Activated T-helper 1 cell treated with anti-CD3 and anti-CD28 coated beads, Interleukin-2, amount 50 U/mL, for 16 hours (primary cell): ENCODE data around the gene FPR2.

Experiments
- DNase-seq, 2 donors: peaks; one replicate each; pipeline ENCODE4 v3.0.0-alpha.2; 2020; ENCODE audit warnings: low read depth in 1 of 2, low spot score in 1 of 2

FPR2 gene

GRCh38 chr19:51781999-51782398, 21.0 kb downstream of the FPR2 start:
- DNase-seq, result no peak

- no peak for DNase-seq
Observed at GRCh38 chr19:51783372-51783771, 22.4 kb downstream of the FPR2 start.

- DNase-seq, result no peak
Observed at GRCh38 chr19:51784109-51784785, 23.3 kb downstream of the FPR2 start.

GRCh38 chr19:51784922-51785690, 24.1 kb downstream of the FPR2 start:
- peak in 1 of 2 donors; percentile 13 for DNase-seq

- no peak for DNase-seq
Observed at GRCh38 chr19:51786646-51787494, 25.9 kb downstream of the FPR2 start.

- no peak for DNase-seq
Observed at GRCh38 chr19:51788029-51788428, 27.0 kb downstream of the FPR2 start.

- no peak for DNase-seq
Observed at GRCh38 chr19:51789061-51789795, 28.2 kb downstream of the FPR2 start.

GRCh38 chr19:51792932-51793331, 32.0 kb downstream of the FPR2 start:
- DNase-seq, result no peak

GRCh38 chr19:51793994-51794393, 33.0 kb downstream of the FPR2 start:
- DNase-seq, result no peak

- DNase-seq, result no peak
Observed at GRCh38 chr19:51794885-51795490, 34.0 kb downstream of the FPR2 start, which contains the start of gene FPR3. Gene FPR3 (plus strand): TSS chr19:51795157. CDS start chr19:51823749, 28,592 bp downstream.

- no peak for DNase-seq
Observed at GRCh38 chr19:51796195-51796679, 35.3 kb downstream of the FPR2 start.

GRCh38 chr19:51797480-51797879, 36.5 kb downstream of the FPR2 start:
- DNase-seq, result no peak

GRCh38 chr19:51798062-51798461, 37.1 kb downstream of the FPR2 start:
- no peak for DNase-seq

GRCh38 chr19:51799034-51799773, 38.2 kb downstream of the FPR2 start:
- DNase-seq, result no peak

- DNase-seq, result no peak
Observed at GRCh38 chr19:51799774-51800472, 38.9 kb downstream of the FPR2 start.

- DNase-seq, result no peak
Observed at GRCh38 chr19:51800473-51801244, 39.7 kb downstream of the FPR2 start.

- DNase-seq, result no peak
Observed at GRCh38 chr19:51802775-51803174, 41.8 kb downstream of the FPR2 start.

- no peak for DNase-seq
Observed at GRCh38 chr19:51803519-51803918, 42.5 kb downstream of the FPR2 start.
